Right atrium auricular region (tissue), 2 donors: Measurements from ENCODE around the gene FAM83C. TPM values are rescaled to one million over a fixed set of nuclear protein-coding genes. Genes with fewer than 3 reads are reported as not detected.

ENCODE experiments used
- DNase-seq: peaks from one replicate; pipeline ENCODE4 v3.0.0-alpha.2; 2019; ENCODE audit warnings: low spot score
- H3K27ac ChIP-seq, 2 donors: fragments of 200-600 bp; sonication (generic); 1 replicate in 1 of 2; 2 replicates in 1 of 2; pipeline ENCODE4 v1.5.1; 2016 to 2019
- H3K27me3 ChIP-seq, 2 donors: fragments of 200-600 bp; sonication (generic); one replicate each; pipeline versions ENCODE4 v1.5.1 to v1.6.0; 2017 to 2019
- H3K36me3 ChIP-seq: fragments of 200-600 bp; sonication (generic); one replicate; pipeline ENCODE4 v1.5.1; 2016
- H3K4me1 ChIP-seq, 2 donors: fragments of 200-600 bp; sonication (generic); one replicate each; pipeline versions ENCODE4 v1.5.1 to v1.6.0; 2017 to 2019
- H3K4me3 ChIP-seq, 2 donors: fragments of 200-600 bp; sonication (generic); 1 replicate in 1 of 2; 2 replicates in 1 of 2; pipeline ENCODE4 v1.5.1; 2017 to 2019; ENCODE audit warnings: mild to moderate bottlenecking in 1 of 2, moderate library complexity in 1 of 2
- H3K9me3 ChIP-seq, 2 donors: fragments of 200-600 bp; sonication (generic); one replicate each; pipeline ENCODE4 v1.5.1; 2019
- CTCF ChIP-seq, 2 donors: fragments of 200-600 bp; sonication (generic); IDR thresholded peaks; one replicate each; pipeline ENCODE4 v1.5.1; 2019; ENCODE audit warnings: antibody characterized with exemption in 2 of 2
- total RNA-seq, 2 donors: library from RNA; depleted of rRNA; stranded (reverse); fragments of >200 nt; gene quantifications; one replicate each; pipeline ENCODE4 v1.1.0, GENCODE V29; 2016

FAM83C gene
- total RNA-seq, 2 donors from 2014 or later, result not detected

- no peaks in the 10 kb centered on the region for H3K27me3 ChIP-seq
- no peaks in the 10 kb centered on the region for H3K9me3 ChIP-seq
- H3K27ac ChIP-seq, result no peak overlapping the region
- H3K4me1 ChIP-seq, result peaks cover 0 to 12% of the 10 kb centered on the region in 2 donors
- DNase-seq, result no peak
- no peak overlapping the region for H3K4me3 ChIP-seq
- TF ChIP-seq CTCF (IDR thresholded peaks at IDR 0.05), result no peak
- H3K36me3 ChIP-seq, result no peaks in the 10 kb centered on the region
Observed at GRCh38 chr20:35328095-35328685, 36.0 kb upstream of the FAM83C start.

GRCh38 chr20:35327074-35327976 lies 35.1 kb upstream of the FAM83C start:
- H3K27ac ChIP-seq, result no peak overlapping the region

GRCh38 chr20:35326740-35327073 lies 34.5 kb upstream of the FAM83C start:
- no peaks in the 10 kb centered on the region for H3K36me3 ChIP-seq
- H3K27ac ChIP-seq, result no peak overlapping the region
- no peaks in the 10 kb centered on the region for H3K27me3 ChIP-seq
- H3K4me1 ChIP-seq, result peaks cover 0 to 12% of the 10 kb centered on the region in 2 donors
- no peak for TF ChIP-seq CTCF (IDR thresholded peaks at IDR 0.05)
- no peak overlapping the region for H3K4me3 ChIP-seq
- DNase-seq, result no peak
- H3K9me3 ChIP-seq, result no peaks in the 10 kb centered on the region

More at GRCh38 chr20:35327074-35327976, 35.1 kb upstream of the FAM83C start:
- TF ChIP-seq CTCF (IDR thresholded peaks at IDR 0.05), result no peak
- H3K9me3 ChIP-seq, result no peaks in the 10 kb centered on the region
- no peak overlapping the region for H3K4me3 ChIP-seq
- H3K36me3 ChIP-seq, result no peaks in the 10 kb centered on the region
- DNase-seq, result no peak
- H3K27me3 ChIP-seq, result no peaks in the 10 kb centered on the region
- peaks cover 0 to 12% of the 10 kb centered on the region in 2 donors for H3K4me1 ChIP-seq

GRCh38 chr20:35326021-35326739 lies 34.0 kb upstream of the FAM83C start:
- no peak for DNase-seq
- Histone ChIP-seq H3K27me3 (no peaks in the 10 kb centered on the region), H3K36me3 (no peaks in the 10 kb centered on the region), H3K9me3 (no peaks in the 10 kb centered on the region), H3K27ac (no peak overlapping the region), H3K4me1 (peaks cover 0 to 12% of the 10 kb centered on the region in 2 donors), H3K4me3 (no peak overlapping the region)
- no peak for TF ChIP-seq CTCF (IDR thresholded peaks at IDR 0.05)

- no peak overlapping the region for H3K4me3 ChIP-seq
- H3K27me3 ChIP-seq, result no peaks in the 10 kb centered on the region
- H3K4me1 ChIP-seq, result peaks cover 0 to 12% of the 10 kb centered on the region in 2 donors
- no peak for DNase-seq
- no peaks in the 10 kb centered on the region for H3K36me3 ChIP-seq
- TF ChIP-seq CTCF (IDR thresholded peaks at IDR 0.05), result no peak
- H3K27ac ChIP-seq, result no peak overlapping the region
- H3K9me3 ChIP-seq, result no peaks in the 10 kb centered on the region
Observed at GRCh38 chr20:35325401-35325800, 33.2 kb upstream of the FAM83C start.
